Activated naive CD4-positive, alpha-beta T cell (primary cell): ENCODE results near the gene CALCOCO2.
"Not testable (repeated sequence)": the region's sequence is repeated elsewhere in the genome, so short reads cannot be mapped to it uniquely, and the experiment has no call there.

Source experiments
- DNase-seq, 4 experiments: peaks; one replicate each; lab custom pipeline; 2025; lab: John Stamatoyannopoulos, UW

CALCOCO2 gene

GRCh38 chr17:48825446-48826381 lies 5.1 kb upstream of the CALCOCO2 start:
- DNase-seq = no peak

GRCh38 chr17:48831549-48831883 lies 681 bp downstream of the CALCOCO2 start:
- no peak for DNase-seq

- DNase-seq = no peak
Observed at GRCh38 chr17:48834973-48835372, 4.1 kb downstream of the CALCOCO2 start.

- DNase-seq = no peak
Observed at GRCh38 chr17:48835971-48836370, 5.1 kb downstream of the CALCOCO2 start.

GRCh38 chr17:48837458-48837857 lies 6.6 kb downstream of the CALCOCO2 start:
- DNase-seq = peak in 1 of 4 experiments; percentile 4

GRCh38 chr17:48840441-48840840 lies 9.6 kb downstream of the CALCOCO2 start:
- no peak for DNase-seq

GRCh38 chr17:48841395-48841831 lies 10.6 kb downstream of the CALCOCO2 start:
- no peak for DNase-seq

GRCh38 chr17:48842746-48843145 lies 11.9 kb downstream of the CALCOCO2 start:
- DNase-seq = no peak

- no peak for DNase-seq
Observed at GRCh38 chr17:48843187-48843900, 12.5 kb downstream of the CALCOCO2 start.

- no peak for DNase-seq
Observed at GRCh38 chr17:48850792-48851323, 20.0 kb downstream of the CALCOCO2 start.

- no peak for DNase-seq
Observed at GRCh38 chr17:48854774-48855476, 24.1 kb downstream of the CALCOCO2 start.

GRCh38 chr17:48856122-48856821 lies 25.4 kb downstream of the CALCOCO2 start:
- DNase-seq = no peak

- no peak for DNase-seq
Observed at GRCh38 chr17:48860034-48860433, 29.2 kb downstream of the CALCOCO2 start.

GRCh38 chr17:48860456-48860855 lies 29.6 kb downstream of the CALCOCO2 start:
- DNase-seq = no peak

GRCh38 chr17:48868916-48869500 lies 38.2 kb downstream of the CALCOCO2 start:
- DNase-seq = no peak

- DNase-seq = no peak
Observed at GRCh38 chr17:48869821-48870318, 39.0 kb downstream of the CALCOCO2 start.

- DNase-seq = no peak
Observed at GRCh38 chr17:48871035-48871550, 40.3 kb downstream of the CALCOCO2 start.

GRCh38 chr17:48871551-48872351 lies 40.9 kb downstream of the CALCOCO2 start:
- DNase-seq = no peak

GRCh38 chr17:48872409-48872808 lies 41.6 kb downstream of the CALCOCO2 start:
- DNase-seq = not testable (repeated sequence)

- DNase-seq = no peak
Observed at GRCh38 chr17:48873209-48873608, 42.4 kb downstream of the CALCOCO2 start.
